Measurements from ENCODE around the gene EPHA6. TPM values are rescaled to one million over a fixed set of nuclear protein-coding genes. Genes with fewer than 3 reads are reported as not detected.
"Not testable (repeated sequence)": the region's sequence is repeated elsewhere in the genome, so short reads cannot be mapped to it uniquely, and the experiment has no call there.

EPHA6 gene
- total RNA-seq, 2 experiments from 2014 or later = not detected

GRCh38 chr3:96959901-96960641 lies 145.7 kb downstream of the EPHA6 start:
- POLR2A ChIA-PET = no interaction called here
- no peak overlapping the region for H3K4me3 Mint-ChIP-seq
- H3K27me3 Mint-ChIP-seq = no peaks in the 10 kb centered on the region
- CTCF ChIA-PET = no interaction called here
- H3K27ac Mint-ChIP-seq = no peak overlapping the region
- DNase-seq = no peak
- H3K36me3 Mint-ChIP-seq (ENCODE audit: low read depth) = no peaks in the 10 kb centered on the region
- no peaks in the 10 kb centered on the region for H3K9me3 Mint-ChIP-seq
- no peaks in the 10 kb centered on the region for H3K4me1 Mint-ChIP-seq

GRCh38 chr3:96960661-96961330 lies 146.4 kb downstream of the EPHA6 start:
- Mint-ChIP-seq H3K4me3 (no peak overlapping the region), H3K36me3 (ENCODE audit: low read depth) (no peaks in the 10 kb centered on the region), H3K9me3 (no peaks in the 10 kb centered on the region), H3K27me3 (no peaks in the 10 kb centered on the region), H3K4me1 (no peaks in the 10 kb centered on the region), H3K27ac (no peak overlapping the region)
- CTCF ChIA-PET = no interaction called here
- no peak for DNase-seq
- POLR2A ChIA-PET = no interaction called here

DNA sequence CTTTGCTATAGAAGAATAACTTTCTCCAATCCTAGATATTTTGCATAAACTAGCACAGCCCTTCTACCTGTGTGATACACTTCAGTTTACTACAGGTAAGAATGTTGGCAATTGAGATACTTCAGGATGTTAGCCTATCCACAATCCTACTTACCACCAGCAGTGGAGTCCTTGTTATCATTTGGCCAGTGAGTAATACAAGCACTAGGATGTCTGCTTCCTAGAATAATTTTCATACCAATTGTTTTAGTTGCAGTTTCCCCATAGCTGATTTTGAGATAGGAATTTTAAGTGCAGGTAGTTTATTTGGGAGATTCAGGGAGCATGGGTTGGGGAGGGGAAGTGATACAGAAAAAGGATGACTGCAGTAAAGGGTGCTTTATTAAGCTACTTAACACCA lies 147.2 kb downstream of the EPHA6 start:
- Mint-ChIP-seq H3K9me3 (no peaks in the 10 kb centered on the region), H3K27ac (no peak overlapping the region), H3K36me3 (ENCODE audit: low read depth) (no peaks in the 10 kb centered on the region), H3K4me3 (no peak overlapping the region), H3K27me3 (no peaks in the 10 kb centered on the region), H3K4me1 (no peaks in the 10 kb centered on the region)
- DNase-seq = no peak
- POLR2A ChIA-PET = no interaction called here
- CTCF ChIA-PET = no interaction called here

- Mint-ChIP-seq H3K4me3 (no peak overlapping the region), H3K27ac (no peak overlapping the region), H3K27me3 (no peaks in the 10 kb centered on the region), H3K36me3 (ENCODE audit: low read depth) (no peaks in the 10 kb centered on the region), H3K4me1 (no peaks in the 10 kb centered on the region), H3K9me3 (no peaks in the 10 kb centered on the region)
- ChIA-PET POLR2A (no interaction called here), CTCF (no interaction called here)
- DNase-seq = no peak
Observed at GRCh38 chr3:96966181-96966929, 152.0 kb downstream of the EPHA6 start.

DNA sequence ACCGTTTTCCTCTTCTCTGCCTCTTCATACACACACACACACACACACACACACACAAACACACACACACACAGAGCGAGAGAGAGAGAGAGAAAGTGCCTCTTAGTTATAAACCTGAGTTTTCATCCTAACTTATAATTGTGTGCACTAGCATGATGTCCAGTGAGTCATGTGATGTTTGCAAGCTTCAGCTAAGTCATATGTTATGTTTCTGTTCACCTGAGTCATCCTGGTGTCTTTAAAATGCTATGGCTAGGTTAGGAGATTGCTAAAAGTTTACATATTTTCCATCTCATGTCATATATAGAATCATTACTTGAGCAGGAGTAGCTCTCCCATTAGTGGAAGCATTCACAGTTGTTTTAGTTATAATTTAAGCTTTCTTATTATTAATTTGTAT lies 155.8 kb downstream of the EPHA6 start:
- ChIA-PET POLR2A (no interaction called here), CTCF (no interaction called here)
- no peak for DNase-seq
- Mint-ChIP-seq H3K9me3 (no peaks in the 10 kb centered on the region), H3K4me3 (no peak overlapping the region), H3K27me3 (no peaks in the 10 kb centered on the region), H3K36me3 (ENCODE audit: low read depth) (no peaks in the 10 kb centered on the region), H3K27ac (no peak overlapping the region), H3K4me1 (no peaks in the 10 kb centered on the region)

DNA sequence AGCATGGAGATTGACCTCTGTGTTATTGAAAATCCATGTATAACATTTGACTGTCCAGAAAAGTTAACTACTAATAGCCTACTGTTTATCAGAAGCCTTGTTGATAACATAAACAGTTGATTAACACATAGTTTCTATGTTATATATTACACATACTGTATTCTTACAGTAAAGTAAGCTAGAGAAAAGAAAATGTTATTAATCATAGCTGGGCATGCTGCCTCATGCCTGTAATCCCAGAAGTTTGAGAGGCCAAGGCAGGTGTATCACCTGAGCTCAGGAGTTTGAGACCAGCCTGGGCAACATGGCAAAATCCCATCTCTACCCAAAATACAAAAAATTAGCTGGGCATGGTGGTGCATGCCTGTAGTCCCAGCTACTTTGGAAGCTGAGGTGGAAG lies 163.3 kb downstream of the EPHA6 start:
- Mint-ChIP-seq H3K27ac (no peak overlapping the region), H3K4me1 (no peaks in the 10 kb centered on the region), H3K36me3 (ENCODE audit: low read depth) (no peaks in the 10 kb centered on the region), H3K9me3 (no peaks in the 10 kb centered on the region), H3K27me3 (no peaks in the 10 kb centered on the region), H3K4me3 (no peak overlapping the region)
- ChIA-PET POLR2A (no interaction called here), CTCF (no interaction called here)
- no peak for DNase-seq

DNA sequence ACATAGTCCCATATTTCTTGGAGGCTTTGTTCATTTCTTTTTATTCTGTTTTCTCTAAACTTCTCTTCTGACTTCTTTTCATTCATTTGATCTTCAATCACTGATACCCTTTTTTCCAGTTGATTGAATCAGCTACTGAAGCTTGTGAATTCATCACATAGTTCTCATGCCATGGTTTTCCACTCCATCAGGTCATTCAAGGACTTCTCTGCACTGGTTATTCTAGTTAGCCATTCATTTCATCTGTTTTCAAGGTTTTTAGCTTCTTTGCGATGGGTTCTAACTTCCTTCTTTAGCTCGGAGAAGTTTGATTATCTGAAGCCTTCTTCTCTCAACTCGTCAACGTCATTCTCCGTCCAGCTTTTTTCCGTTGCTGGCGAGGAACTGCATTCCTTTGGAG lies 169.3 kb downstream of the EPHA6 start:
- H3K27me3 Mint-ChIP-seq; H3K4me3 Mint-ChIP-seq; H3K9me3 Mint-ChIP-seq; POLR2A ChIA-PET; H3K36me3 Mint-ChIP-seq (ENCODE audit: low read depth); H3K27ac Mint-ChIP-seq; CTCF ChIA-PET; H3K4me1 Mint-ChIP-seq; DNase-seq: not testable (repeated sequence)

GRCh38 chr3:96986241-96986640 lies 171.8 kb downstream of the EPHA6 start:
- no peak overlapping the region for H3K27ac Mint-ChIP-seq
- no peak overlapping the region for H3K4me3 Mint-ChIP-seq
- H3K27me3 Mint-ChIP-seq = no peaks in the 10 kb centered on the region

GRCh38 chr3:96991231-96991630 lies 176.8 kb downstream of the EPHA6 start:
- DNase-seq = no peak
- ChIA-PET POLR2A (no interaction called here), CTCF (no interaction called here)
- no peak overlapping the region for H3K4me3 Mint-ChIP-seq
- H3K27me3 Mint-ChIP-seq = no peaks in the 10 kb centered on the region
- no peaks in the 10 kb centered on the region for H3K4me1 Mint-ChIP-seq
- no peak overlapping the region for H3K27ac Mint-ChIP-seq
- peaks cover 2% of the 10 kb centered on the region for H3K9me3 Mint-ChIP-seq
- H3K36me3 Mint-ChIP-seq (ENCODE audit: low read depth) = no peaks in the 10 kb centered on the region

More at GRCh38 chr3:96986241-96986640, 171.8 kb downstream of the EPHA6 start:
- H3K4me1 Mint-ChIP-seq = no peaks in the 10 kb centered on the region
- ChIA-PET POLR2A (no interaction called here), CTCF (no interaction called here)
- no peak for DNase-seq
- H3K36me3 Mint-ChIP-seq (ENCODE audit: low read depth) = no peaks in the 10 kb centered on the region
- H3K9me3 Mint-ChIP-seq = peaks cover 2% of the 10 kb centered on the region

DNA sequence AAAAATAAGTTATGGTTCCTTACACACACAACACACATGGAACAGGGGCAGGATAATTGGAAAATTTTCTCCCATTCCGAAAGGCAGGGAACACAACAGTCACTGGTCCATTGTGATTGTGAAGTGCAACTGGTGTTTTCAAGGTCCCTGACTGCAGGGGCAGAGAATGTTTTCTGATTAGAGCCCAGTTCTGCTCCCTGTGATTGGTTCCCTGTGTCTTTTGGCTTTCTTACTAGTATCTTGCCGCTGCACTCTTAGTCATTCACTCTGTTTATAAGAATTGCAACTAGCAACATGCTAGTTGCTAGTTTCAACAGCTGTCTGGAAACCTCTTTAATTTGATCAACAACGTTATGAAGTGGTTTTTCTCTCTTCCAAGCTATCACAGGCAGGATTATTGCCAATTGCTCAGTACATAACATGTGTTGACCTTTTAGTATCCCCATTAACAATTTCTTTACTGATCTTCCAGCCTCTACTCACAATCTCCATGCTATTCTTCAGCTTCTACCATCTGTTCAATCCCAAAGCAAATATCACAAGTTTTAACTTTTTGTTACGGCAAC lies 177.5 kb downstream of the EPHA6 start:
- POLR2A ChIA-PET = no interaction called here
- no peak for DNase-seq
- Mint-ChIP-seq H3K36me3 (ENCODE audit: low read depth) (no peaks in the 10 kb centered on the region), H3K4me3 (no peak overlapping the region), H3K4me1 (no peaks in the 10 kb centered on the region), H3K27me3 (no peaks in the 10 kb centered on the region), H3K27ac (no peak overlapping the region), H3K9me3 (no peaks in the 10 kb centered on the region)
- CTCF ChIA-PET = no interaction called here

- Mint-ChIP-seq H3K9me3 (no peaks in the 10 kb centered on the region), H3K36me3 (ENCODE audit: low read depth) (no peaks in the 10 kb centered on the region), H3K27me3 (no peaks in the 10 kb centered on the region), H3K27ac (no peak overlapping the region), H3K4me3 (no peak overlapping the region), H3K4me1 (no peaks in the 10 kb centered on the region)
- ChIA-PET POLR2A (no interaction called here), CTCF (no interaction called here)
- DNase-seq = no peak
Observed at GRCh38 chr3:96994988-96995387, 180.6 kb downstream of the EPHA6 start.

GRCh38 chr3:96996009-96996408 lies 181.6 kb downstream of the EPHA6 start:
- no peaks in the 10 kb centered on the region for H3K4me1 Mint-ChIP-seq
- no peak for DNase-seq
- no peaks in the 10 kb centered on the region for H3K36me3 Mint-ChIP-seq (ENCODE audit: low read depth)
- no peak overlapping the region for H3K27ac Mint-ChIP-seq
- ChIA-PET CTCF (no interaction called here), POLR2A (no interaction called here)
- H3K9me3 Mint-ChIP-seq = no peaks in the 10 kb centered on the region
- H3K27me3 Mint-ChIP-seq = no peaks in the 10 kb centered on the region
- H3K4me3 Mint-ChIP-seq = no peak overlapping the region

GRCh38 chr3:97001611-97002010 lies 187.2 kb downstream of the EPHA6 start:
- no peaks in the 10 kb centered on the region for H3K4me1 Mint-ChIP-seq
- no peaks in the 10 kb centered on the region for H3K27me3 Mint-ChIP-seq
- H3K9me3 Mint-ChIP-seq = peaks cover 2% of the 10 kb centered on the region
- CTCF ChIA-PET = no interaction called here
- H3K27ac Mint-ChIP-seq = no peak overlapping the region
- no peak overlapping the region for H3K4me3 Mint-ChIP-seq
- POLR2A ChIA-PET = no interaction called here
- DNase-seq = no peak
- H3K36me3 Mint-ChIP-seq (ENCODE audit: low read depth) = no peaks in the 10 kb centered on the region
